ENCODE results near the gene NCKAP5L.

- TF ChIP-seq CTCF (conservative IDR thresholded peaks at IDR 0.05) = no peak
- TF ChIP-seq EZH2 (IDR thresholded peaks at IDR 0.05; ENCODE audit: low read depth) = no peak
Measured at GRCh38 chr12:49762468-49762847, 65.8 kb downstream of the NCKAP5L start.
